Omental fat pad (tissue), 4 donors: ENCODE data around the gene ETV7. TPM values are rescaled to one million over a fixed set of nuclear protein-coding genes. Genes with fewer than 3 reads are reported as not detected.

Experiments
- ATAC-seq: fragments of 150-250 bp; one replicate; pipeline ENCODE4 v1.9.1; 2016; ENCODE audit warnings: mild to moderate bottlenecking, moderate library complexity; ENCODE audit not compliant: low FRiP score
- DNase-seq: peaks from one replicate; pipeline ENCODE4 v3.0.0-alpha.2; 2019; ENCODE audit warnings: low spot score
- CTCF ChIP-seq, 3 donors: fragments of 450-650 bp; IDR thresholded peaks; one replicate each; pipeline ENCODE4 v1.5.1; 2016 to 2017; ENCODE audit warnings: antibody characterized with exemption in 3 of 3, mild to moderate bottlenecking in 3 of 3, moderate library complexity in 2 of 3
- total RNA-seq, 4 donors: library from RNA; depleted of rRNA; stranded (reverse); fragments of >200 nt; gene quantifications; one replicate each; pipeline ENCODE4 v1.1.0, GENCODE V29; 2016

ETV7 gene
- total RNA-seq, 4 donors from 2014 or later: 0.56 to 5.9 (median 2.8) TPM

DNA sequence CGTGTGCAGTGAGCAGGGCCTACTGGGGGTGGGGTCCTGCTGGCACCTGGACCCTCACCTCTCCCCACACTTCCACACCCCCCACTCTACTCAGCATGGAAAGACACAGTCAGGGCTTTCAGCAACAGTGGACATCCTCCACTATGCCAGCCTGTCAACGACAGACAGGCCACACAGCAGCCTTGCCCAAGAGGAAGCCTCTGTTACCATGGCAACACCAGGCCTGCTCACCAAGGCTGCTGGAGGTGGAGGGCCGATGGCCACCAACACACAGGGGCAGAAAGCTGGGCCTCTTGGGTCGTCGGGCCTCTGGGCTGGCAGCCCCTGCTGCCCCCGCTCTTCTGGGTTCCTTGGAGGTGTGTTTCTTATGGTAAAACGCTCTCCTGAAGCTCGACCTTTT, 64.4 kb downstream of the ETV7 start:
- TF ChIP-seq CTCF (IDR thresholded peaks at IDR 0.05): no peak
- DNase-seq (no peak), ATAC-seq (no peak)

DNA sequence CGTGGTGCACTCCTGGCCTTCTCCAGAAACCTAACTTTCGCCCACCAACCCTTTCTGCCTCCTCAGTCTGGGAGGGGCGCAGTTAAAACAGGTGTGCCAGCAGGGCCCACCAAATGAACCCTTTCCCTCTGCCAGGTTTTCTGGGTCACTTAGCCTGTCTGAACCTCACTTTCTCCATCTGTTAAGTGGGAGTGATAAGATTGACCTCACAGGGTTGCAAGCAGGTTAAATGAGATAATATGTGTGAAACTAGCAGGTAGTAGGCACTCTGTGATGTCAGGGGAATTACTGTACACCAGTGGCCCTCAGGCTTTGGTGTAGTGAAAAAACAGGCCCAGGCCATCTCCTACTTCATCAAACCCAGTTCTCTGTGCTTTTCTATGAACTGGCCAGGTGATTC, 64.9 kb downstream of the ETV7 start:
- DNase-seq: no peak
- ATAC-seq: no peak
- TF ChIP-seq CTCF (IDR thresholded peaks at IDR 0.05): no peak

DNA sequence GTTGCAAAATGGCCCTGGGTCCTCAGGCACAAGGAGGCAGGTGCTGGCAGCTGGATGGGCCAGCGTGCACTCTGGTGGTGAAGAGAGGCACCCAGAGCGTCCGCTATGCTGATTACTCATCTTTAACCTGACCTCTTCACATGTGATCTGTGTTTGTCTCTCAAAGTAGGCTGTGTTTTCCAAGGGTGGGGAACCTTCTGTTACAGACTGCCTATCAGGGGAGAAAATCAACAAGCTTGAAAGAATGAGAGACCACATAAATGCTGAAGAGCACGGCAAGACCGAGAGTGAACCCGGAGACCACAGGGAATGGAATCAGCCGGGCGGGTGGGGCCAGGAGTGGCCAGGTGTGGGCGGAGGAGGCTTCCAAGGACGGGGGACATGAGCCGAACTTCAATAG, 67.0 kb downstream of the ETV7 start:
- DNase-seq (no peak), ATAC-seq (no peak)
- no peak for TF ChIP-seq CTCF (IDR thresholded peaks at IDR 0.05)

GRCh38 chr6:36319821-36320220, 67.6 kb downstream of the ETV7 start:
- TF ChIP-seq CTCF (IDR thresholded peaks at IDR 0.05): no peak
- DNase-seq: no peak
- ATAC-seq: no peak

DNA sequence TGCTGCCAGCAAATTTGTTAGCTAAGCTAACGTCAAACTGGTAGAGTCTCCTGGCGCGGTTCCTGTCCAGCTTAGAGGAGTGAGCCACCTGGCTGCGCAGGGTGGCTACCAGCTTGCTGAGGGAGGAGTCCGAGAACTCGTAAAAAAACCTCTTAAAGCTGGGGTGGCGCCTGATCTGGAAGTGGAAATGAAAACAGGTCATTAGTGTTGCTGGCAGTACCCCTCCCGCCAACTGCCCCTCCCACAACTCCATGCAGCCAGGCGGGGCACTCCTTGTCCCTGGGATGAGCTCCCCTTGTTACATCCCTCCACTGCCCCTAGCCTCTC, 68.1 kb downstream of the ETV7 start:
- no peak for TF ChIP-seq CTCF (IDR thresholded peaks at IDR 0.05)
- DNase-seq (no peak), ATAC-seq (no peak)

DNA sequence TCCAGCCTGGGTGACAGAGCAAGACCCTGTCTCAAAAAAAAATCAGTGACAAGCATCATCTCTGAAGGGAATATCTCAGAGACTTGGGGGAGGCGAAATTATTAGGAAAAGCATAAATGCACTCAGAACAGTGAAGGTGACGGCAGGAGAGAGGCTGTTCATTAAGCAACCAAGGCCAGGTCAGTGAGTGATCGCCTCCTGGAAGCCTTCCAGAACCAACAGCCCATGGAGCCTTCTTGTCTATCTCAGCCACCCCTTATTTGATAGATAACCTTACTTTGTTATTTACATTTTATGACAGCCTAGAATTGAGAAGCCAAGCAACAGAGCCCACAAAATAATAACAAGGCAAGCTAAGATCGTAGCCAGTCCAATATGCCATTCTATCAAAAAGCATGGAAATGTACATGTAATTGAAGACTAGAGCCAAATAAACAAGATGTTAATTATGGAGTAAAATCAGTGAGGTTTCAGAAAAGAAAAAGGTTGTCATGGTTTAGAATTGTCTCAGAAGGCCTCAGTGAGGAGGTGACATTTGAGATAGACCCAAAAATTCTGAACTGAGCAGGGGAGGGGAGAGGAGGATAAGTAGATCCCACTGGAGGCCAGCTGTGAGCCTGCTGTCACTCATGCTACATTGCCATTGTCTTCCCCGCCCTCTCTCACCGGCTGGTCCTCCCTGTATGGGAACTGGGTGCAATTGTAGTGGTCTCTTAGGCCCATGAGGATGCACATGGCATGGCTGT, 68.6 kb downstream of the ETV7 start:
- no peak for DNase-seq
- no peak for TF ChIP-seq CTCF (IDR thresholded peaks at IDR 0.05)
- ATAC-seq: no peak

DNA sequence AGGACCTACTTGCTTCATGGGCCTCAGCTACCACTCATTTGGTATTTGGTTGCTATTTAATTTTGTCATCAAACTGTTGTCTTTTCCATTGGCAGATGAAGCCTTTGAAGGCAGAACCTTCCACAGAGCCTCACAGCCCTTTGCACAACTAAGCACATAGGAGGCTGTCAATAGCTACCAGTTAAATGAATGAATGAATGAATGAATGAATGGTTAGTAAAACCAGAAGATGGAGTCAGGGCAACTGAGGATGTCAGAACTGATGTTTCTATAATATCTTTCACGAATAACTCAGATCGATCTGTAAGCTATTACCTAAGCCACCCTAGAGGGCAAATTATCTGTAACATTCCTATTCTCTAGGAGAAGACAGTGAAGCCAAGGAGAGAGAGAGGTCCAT, 69.8 kb downstream of the ETV7 start:
- ATAC-seq (no peak), DNase-seq (no peak)
- TF ChIP-seq CTCF (IDR thresholded peaks at IDR 0.05): no peak
